HEK293 (cell line): ENCODE results near the gene OTUB2.

ENCODE experiments used
- CTCF ChIA-PET: fragments of 350-600 bp; formaldehyde crosslinking; extraction: SDS; loops from one replicate; lab custom pipeline; 2021; ENCODE audit warnings: antibody characterized with exemption; lab: Yijun Ruan, JAX
- POLR2A ChIA-PET: fragments of 300-600 bp; formaldehyde crosslinking; extraction: SDS; loops from one replicate; lab custom pipeline; 2020; ENCODE audit warnings: antibody characterized with exemption, inconsistent platforms; lab: Yijun Ruan, JAX
- H3K27ac ChIP-seq: fragments of 200-500 bp; sonication (Bioruptor generic); 2 replicates; pipeline ENCODE4 v1.5.1; 2014; ENCODE audit warnings: low read depth, low read length, control low read depth, inconsistent platforms; ENCODE audit errors: extremely low read depth
- H3K36me3 ChIP-seq, 2 experiments: fragments of 200-500 bp in 1 of 2; sonication (Bioruptor generic) in 1 of 2; 1 replicate in 1 of 2; 2 replicates in 1 of 2; pipeline ENCODE4 v1.5.1; 2014 to 2017; ENCODE audit warnings: inconsistent platforms in 2 of 2, low read length in 2 of 2; ENCODE audit not compliant: control insufficient read depth in 2 of 2, insufficient read depth in 1 of 2
- H3K4me1 ChIP-seq: fragments of 200-500 bp; sonication (Bioruptor generic); 2 replicates; pipeline ENCODE4 v1.5.1; 2014; ENCODE audit warnings: mild to moderate bottlenecking, low read length, inconsistent platforms; ENCODE audit not compliant: control insufficient read depth, insufficient read depth
- H3K4me3 ChIP-seq: 2 replicates; pipeline ENCODE4 v1.5.1; 2011; ENCODE audit warnings: low read depth, mild to moderate bottlenecking, control low read depth, low read length, moderate library complexity
- H3K9me3 ChIP-seq: fragments of 200-500 bp; sonication (Bioruptor generic); 2 replicates; pipeline ENCODE4 v1.5.1; 2014; ENCODE audit warnings: low read depth, low read length, inconsistent platforms; ENCODE audit not compliant: control insufficient read depth, insufficient read depth
- KLF10 ChIP-seq: fragments of 450-650 bp; IDR thresholded peaks from 2 replicates; pipeline ENCODE4 v1.5.1; 2018; ENCODE audit warnings: missing biosample characterization, mild to moderate bottlenecking, missing genetic modification characterization
- KLF16 ChIP-seq: fragments of 450-650 bp; formaldehyde crosslinking; IDR thresholded peaks from 2 replicates; pipeline ENCODE4 v1.5.1; 2017; ENCODE audit warnings: missing biosample characterization, missing genetic modification characterization
- MEIS1 ChIP-seq: sonication (generic); formaldehyde crosslinking; IDR thresholded peaks from 2 replicates; pipeline ENCODE4 v1.8.1; 2022; ENCODE audit warnings: missing genetic modification reagents, mild to moderate bottlenecking, borderline replicate concordance
- ZFP37 ChIP-seq: fragments of 450-650 bp; formaldehyde crosslinking; IDR thresholded peaks from 2 replicates; pipeline ENCODE4 v1.5.1; 2016; ENCODE audit warnings: missing biosample characterization, missing genetic modification characterization
- ZFP69B ChIP-seq: fragments of 450-650 bp; formaldehyde crosslinking; IDR thresholded peaks from 2 replicates; pipeline ENCODE4 v1.5.1; 2016; ENCODE audit warnings: missing biosample characterization, missing genetic modification characterization
- ZNF112 ChIP-seq: fragments of 450-650 bp; formaldehyde crosslinking; IDR thresholded peaks from 2 replicates; pipeline ENCODE4 v1.5.0; 2017; ENCODE audit warnings: missing biosample characterization, missing genetic modification characterization
- ZNF133 ChIP-seq: fragments of 450-650 bp; formaldehyde crosslinking; IDR thresholded peaks from 2 replicates; pipeline ENCODE4 v1.5.1; 2016; ENCODE audit warnings: missing biosample characterization, missing genetic modification characterization
- ZNF510 ChIP-seq: fragments of 450-650 bp; formaldehyde crosslinking; IDR thresholded peaks from 2 replicates; pipeline ENCODE4 v1.5.1; 2018; ENCODE audit warnings: mild to moderate bottlenecking, missing genetic modification characterization, missing biosample characterization; ENCODE audit not compliant: insufficient replicate concordance
- ZNF571 ChIP-seq: fragments of 450-650 bp; formaldehyde crosslinking; IDR thresholded peaks from 2 replicates; pipeline ENCODE4 v1.5.0; 2017; ENCODE audit warnings: missing biosample characterization, missing genetic modification characterization
- ZNF585B ChIP-seq: fragments of 450-650 bp; formaldehyde crosslinking; IDR thresholded peaks from 2 replicates; pipeline ENCODE4 v1.5.1; 2016; ENCODE audit warnings: missing biosample characterization, missing genetic modification characterization
- ZNF624 ChIP-seq: fragments of 450-650 bp; formaldehyde crosslinking; IDR thresholded peaks from 2 replicates; pipeline ENCODE4 v1.5.1; 2017; ENCODE audit warnings: missing biosample characterization, missing genetic modification characterization
- ZNF677 ChIP-seq: fragments of 450-650 bp; IDR thresholded peaks from 2 replicates; pipeline ENCODE4 v1.5.0; 2018; ENCODE audit warnings: missing biosample characterization, mild to moderate bottlenecking, missing genetic modification characterization, moderate library complexity
- ZSCAN23 ChIP-seq: fragments of 450-650 bp; formaldehyde crosslinking; IDR thresholded peaks from 2 replicates; pipeline ENCODE4 v1.5.1; 2016; ENCODE audit warnings: missing biosample characterization, missing genetic modification characterization
- ZXDB ChIP-seq: fragments of 450-650 bp; formaldehyde crosslinking; IDR thresholded peaks from 2 replicates; pipeline ENCODE4 v1.5.1; 2016; ENCODE audit warnings: missing biosample characterization, missing genetic modification characterization
- TF ChIP-seq, protein P1 (sequence below): fragments of 450-650 bp; formaldehyde crosslinking; IDR thresholded peaks from 2 replicates; pipeline ENCODE4 v1.5.1; 2016; ENCODE audit warnings: missing biosample characterization, missing genetic modification characterization
- TF ChIP-seq, protein P2 (sequence below): fragments of 450-650 bp; formaldehyde crosslinking; conservative IDR thresholded peaks from 2 replicates; pipeline ENCODE4 v1.5.1; 2016; ENCODE audit warnings: low read depth, missing biosample characterization, missing genetic modification characterization
- TF ChIP-seq, protein P3 (sequence below): fragments of 450-650 bp; formaldehyde crosslinking; IDR thresholded peaks from 2 replicates; pipeline ENCODE4 v1.5.1; 2016; ENCODE audit warnings: missing biosample characterization, missing genetic modification characterization
- TF ChIP-seq, protein P4 (sequence below): fragments of 450-650 bp; formaldehyde crosslinking; IDR thresholded peaks from 2 replicates; pipeline ENCODE4 v1.5.1; 2016; ENCODE audit warnings: missing biosample characterization, missing genetic modification characterization
- TF ChIP-seq, protein P5 (sequence below): fragments of 450-650 bp; formaldehyde crosslinking; conservative IDR thresholded peaks from 2 replicates; pipeline ENCODE4 v1.5.1; 2016; ENCODE audit warnings: low read depth, missing biosample characterization, missing genetic modification characterization

Gene OTUB2

DNA sequence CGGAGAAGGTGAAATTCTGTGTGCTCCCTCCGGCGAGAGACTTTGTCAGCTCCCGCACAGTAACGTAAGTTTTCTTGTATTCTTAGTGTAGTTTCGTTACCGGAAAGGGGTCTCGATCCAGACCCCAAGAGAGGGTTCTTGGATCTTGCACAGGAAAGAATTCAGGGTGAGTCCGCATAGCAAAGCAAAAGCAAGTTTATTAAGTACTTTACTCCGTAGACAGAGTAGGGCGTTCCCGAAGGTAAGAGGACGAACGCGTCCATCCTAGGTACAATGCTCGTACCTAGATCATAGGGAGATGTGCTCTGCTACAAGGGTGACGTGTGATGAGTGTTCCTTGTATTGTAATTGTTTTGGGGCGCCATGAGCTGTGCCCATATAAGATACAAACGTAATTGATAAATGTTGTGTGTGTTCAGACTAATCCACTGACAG lies 55.3 kb downstream of the OTUB2 start (continued):
- TF ChIP-seq, protein P1, sequence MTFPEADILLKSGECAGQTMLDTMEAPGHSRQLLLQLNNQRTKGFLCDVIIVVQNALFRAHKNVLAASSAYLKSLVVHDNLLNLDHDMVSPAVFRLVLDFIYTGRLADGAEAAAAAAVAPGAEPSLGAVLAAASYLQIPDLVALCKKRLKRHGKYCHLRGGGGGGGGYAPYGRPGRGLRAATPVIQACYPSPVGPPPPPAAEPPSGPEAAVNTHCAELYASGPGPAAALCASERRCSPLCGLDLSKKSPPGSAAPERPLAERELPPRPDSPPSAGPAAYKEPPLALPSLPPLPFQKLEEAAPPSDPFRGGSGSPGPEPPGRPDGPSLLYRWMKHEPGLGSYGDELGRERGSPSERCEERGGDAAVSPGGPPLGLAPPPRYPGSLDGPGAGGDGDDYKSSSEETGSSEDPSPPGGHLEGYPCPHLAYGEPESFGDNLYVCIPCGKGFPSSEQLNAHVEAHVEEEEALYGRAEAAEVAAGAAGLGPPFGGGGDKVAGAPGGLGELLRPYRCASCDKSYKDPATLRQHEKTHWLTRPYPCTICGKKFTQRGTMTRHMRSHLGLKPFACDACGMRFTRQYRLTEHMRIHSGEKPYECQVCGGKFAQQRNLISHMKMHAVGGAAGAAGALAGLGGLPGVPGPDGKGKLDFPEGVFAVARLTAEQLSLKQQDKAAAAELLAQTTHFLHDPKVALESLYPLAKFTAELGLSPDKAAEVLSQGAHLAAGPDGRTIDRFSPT (tag by site-specific recombination) = 0 out of 2 replicates have a peak, but pooled peaks have one; percentile 55

DNA sequence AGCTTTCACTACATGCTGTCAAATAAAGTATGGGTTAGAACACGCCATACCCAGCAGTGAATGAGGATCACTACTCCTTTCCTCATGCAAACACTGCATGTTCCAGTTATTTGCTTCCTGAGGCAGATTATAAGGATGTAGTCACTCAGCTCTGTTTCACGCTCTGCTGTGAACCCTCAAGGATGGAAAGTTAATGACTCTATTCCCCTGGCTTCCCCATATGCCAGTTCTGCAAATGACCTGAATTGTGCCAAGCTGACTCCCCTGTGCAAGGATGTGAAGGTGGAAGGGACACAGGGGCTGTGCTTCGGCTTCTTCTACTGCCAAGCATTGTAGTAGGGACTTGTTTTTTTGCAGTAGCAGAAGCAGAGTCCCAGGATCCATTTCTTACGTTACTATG lies 61.8 kb downstream of the OTUB2 start:
- CTCF ChIA-PET = interaction anchor here (1.7 kb wide), 1 partner anchor 93 kb away, joined by 3 read pairs; no protein-coding TSS in a partner anchor
- no peaks in the 10 kb centered on the region for H3K36me3 ChIP-seq
- H3K4me3 ChIP-seq = no peak overlapping the region
- H3K4me1 ChIP-seq = no peaks in the 10 kb centered on the region
- H3K9me3 ChIP-seq = no peaks in the 10 kb centered on the region
- POLR2A ChIA-PET = no interaction called here
- H3K27ac ChIP-seq = no peak overlapping the region
- TF ChIP-seq, protein P2, sequence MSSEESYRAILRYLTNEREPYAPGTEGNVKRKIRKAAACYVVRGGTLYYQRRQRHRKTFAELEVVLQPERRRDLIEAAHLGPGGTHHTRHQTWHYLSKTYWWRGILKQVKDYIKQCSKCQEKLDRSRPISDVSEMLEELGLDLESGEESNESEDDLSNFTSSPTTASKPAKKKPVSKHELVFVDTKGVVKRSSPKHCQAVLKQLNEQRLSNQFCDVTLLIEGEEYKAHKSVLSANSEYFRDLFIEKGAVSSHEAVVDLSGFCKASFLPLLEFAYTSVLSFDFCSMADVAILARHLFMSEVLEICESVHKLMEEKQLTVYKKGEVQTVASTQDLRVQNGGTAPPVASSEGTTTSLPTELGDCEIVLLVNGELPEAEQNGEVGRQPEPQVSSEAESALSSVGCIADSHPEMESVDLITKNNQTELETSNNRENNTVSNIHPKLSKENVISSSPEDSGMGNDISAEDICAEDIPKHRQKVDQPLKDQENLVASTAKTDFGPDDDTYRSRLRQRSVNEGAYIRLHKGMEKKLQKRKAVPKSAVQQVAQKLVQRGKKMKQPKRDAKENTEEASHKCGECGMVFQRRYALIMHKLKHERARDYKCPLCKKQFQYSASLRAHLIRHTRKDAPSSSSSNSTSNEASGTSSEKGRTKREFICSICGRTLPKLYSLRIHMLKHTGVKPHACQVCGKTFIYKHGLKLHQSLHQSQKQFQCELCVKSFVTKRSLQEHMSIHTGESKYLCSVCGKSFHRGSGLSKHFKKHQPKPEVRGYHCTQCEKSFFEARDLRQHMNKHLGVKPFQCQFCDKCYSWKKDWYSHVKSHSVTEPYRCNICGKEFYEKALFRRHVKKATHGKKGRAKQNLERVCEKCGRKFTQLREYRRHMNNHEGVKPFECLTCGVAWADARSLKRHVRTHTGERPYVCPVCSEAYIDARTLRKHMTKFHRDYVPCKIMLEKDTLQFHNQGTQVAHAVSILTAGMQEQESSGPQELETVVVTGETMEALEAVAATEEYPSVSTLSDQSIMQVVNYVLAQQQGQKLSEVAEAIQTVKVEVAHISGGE (tag by site-specific recombination) = no peak
- TF ChIP-seq ZNF571 (tag by site-specific recombination) = no peak
- TF ChIP-seq, protein P3, sequence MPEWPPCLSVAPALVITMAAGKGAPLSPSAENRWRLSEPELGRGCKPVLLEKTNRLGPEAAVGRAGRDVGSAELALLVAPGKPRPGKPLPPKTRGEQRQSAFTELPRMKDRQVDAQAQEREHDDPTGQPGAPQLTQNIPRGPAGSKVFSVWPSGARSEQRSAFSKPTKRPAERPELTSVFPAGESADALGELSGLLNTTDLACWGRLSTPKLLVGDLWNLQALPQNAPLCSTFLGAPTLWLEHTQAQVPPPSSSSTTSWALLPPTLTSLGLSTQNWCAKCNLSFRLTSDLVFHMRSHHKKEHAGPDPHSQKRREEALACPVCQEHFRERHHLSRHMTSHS (tag by site-specific recombination) = no peak
- TF ChIP-seq ZNF510 (tag by site-specific recombination) = no peak
- no peak for TF ChIP-seq ZXDB
- TF ChIP-seq MEIS1 (CRISPR knock-in tag) = no peak
- TF ChIP-seq ZSCAN23 (tag by site-specific recombination) = no peak
- TF ChIP-seq KLF16 = no peak
- TF ChIP-seq, protein P4, sequence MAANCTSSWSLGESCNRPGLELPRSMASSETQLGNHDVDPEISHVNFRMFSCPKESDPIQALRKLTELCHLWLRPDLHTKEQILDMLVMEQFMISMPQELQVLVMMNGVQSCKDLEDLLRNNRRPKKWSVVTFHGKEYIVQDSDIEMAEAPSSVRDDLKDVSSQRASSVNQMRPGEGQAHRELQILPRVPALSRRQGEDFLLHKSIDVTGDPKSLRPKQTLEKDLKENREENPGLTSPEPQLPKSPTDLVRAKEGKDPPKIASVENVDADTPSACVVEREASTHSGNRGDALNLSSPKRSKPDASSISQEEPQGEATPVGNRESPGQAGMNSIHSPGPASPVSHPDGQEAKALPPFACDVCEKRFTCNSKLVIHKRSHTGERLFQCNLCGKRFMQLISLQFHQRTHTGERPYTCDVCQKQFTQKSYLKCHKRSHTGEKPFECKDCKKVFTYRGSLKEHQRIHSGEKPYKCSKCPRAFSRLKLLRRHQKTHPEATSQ (tag by site-specific recombination) = no peak
- no peak for TF ChIP-seq ZFP37 (tag by site-specific recombination)
- no peak for TF ChIP-seq ZFP69B
- no peak for TF ChIP-seq ZNF677 (tag by site-specific recombination)
- no peak for TF ChIP-seq KLF10 (tag by site-specific recombination)
- no peak for TF ChIP-seq ZNF112 (tag by site-specific recombination)

DNA sequence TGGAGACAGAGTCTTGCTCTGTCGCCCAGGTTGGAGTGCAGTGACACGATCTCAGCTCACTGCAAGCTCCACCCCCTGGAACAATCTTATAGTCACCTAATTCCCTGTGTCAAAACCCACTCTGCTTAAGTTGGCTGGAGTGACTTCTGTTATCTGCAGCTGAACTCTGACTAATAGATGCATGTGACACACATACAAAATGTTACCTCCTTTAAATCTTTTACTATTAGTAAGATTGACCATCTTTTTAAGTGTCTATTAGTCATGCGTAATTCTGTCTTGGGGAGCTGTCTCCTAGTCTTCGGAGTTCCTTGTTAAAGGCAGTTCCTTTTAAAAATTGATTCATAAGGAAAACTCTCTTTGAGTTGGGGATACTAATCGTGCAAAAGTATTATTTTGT lies 62.4 kb downstream of the OTUB2 start:
- CTCF ChIA-PET = interaction anchor here (0.6 to 3.1 kb wide), 3 partner anchors 44 to 92 kb away, joined by 3 to 12 read pairs (median 3); no protein-coding TSS in a partner anchor
- TF ChIP-seq, protein P5, sequence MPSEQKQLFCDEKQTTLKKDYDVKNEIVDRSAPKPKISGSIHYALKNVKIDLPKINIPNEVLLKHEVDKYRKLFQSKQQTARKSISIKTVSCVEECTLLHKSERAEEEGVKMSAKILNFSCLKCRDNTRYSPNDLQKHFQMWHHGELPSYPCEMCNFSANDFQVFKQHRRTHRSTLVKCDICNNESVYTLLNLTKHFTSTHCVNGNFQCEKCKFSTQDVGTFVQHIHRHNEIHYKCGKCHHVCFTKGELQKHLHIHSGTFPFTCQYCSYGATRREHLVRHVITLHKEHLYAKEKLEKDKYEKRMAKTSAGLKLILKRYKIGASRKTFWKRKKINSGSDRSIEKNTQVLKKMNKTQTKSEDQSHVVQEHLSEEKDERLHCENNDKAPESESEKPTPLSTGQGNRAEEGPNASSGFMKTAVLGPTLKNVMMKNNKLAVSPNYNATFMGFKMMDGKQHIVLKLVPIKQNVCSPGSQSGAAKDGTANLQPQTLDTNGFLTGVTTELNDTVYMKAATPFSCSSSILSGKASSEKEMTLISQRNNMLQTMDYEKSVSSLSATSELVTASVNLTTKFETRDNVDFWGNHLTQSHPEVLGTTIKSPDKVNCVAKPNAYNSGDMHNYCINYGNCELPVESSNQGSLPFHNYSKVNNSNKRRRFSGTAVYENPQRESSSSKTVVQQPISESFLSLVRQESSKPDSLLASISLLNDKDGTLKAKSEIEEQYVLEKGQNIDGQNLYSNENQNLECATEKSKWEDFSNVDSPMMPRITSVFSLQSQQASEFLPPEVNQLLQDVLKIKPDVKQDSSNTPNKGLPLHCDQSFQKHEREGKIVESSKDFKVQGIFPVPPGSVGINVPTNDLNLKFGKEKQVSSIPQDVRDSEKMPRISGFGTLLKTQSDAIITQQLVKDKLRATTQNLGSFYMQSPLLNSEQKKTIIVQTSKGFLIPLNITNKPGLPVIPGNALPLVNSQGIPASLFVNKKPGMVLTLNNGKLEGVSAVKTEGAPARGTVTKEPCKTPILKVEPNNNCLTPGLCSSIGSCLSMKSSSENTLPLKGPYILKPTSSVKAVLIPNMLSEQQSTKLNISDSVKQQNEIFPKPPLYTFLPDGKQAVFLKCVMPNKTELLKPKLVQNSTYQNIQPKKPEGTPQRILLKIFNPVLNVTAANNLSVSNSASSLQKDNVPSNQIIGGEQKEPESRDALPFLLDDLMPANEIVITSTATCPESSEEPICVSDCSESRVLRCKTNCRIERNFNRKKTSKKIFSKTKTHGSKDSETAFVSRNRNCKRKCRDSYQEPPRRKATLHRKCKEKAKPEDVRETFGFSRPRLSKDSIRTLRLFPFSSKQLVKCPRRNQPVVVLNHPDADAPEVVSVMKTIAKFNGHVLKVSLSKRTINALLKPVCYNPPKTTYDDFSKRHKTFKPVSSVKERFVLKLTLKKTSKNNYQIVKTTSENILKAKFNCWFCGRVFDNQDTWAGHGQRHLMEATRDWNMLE (tag by site-specific recombination) = no peak
- TF ChIP-seq KLF16 (no peak), ZNF133 (tag by site-specific recombination) (no peak), ZNF585B (tag by site-specific recombination) (no peak), ZNF624 (tag by site-specific recombination) (no peak)

More for the DNA sequence above, 62.4 kb downstream of the OTUB2 start:
- Histone ChIP-seq H3K36me3 (no peaks in the 10 kb centered on the region), H3K9me3 (no peaks in the 10 kb centered on the region), H3K27ac (no peak overlapping the region), H3K4me1 (no peaks in the 10 kb centered on the region), H3K4me3 (no peak overlapping the region)
- POLR2A ChIA-PET = no interaction called here
